Activated CD4-positive, alpha-beta T cell treated with anti-CD3 and anti-CD28 coated beads, Interleukin-10, Interleukin-2, amounts not matched to agents 100 ng/mL and 50 ng/mL, durations not matched to agents 16 hours and 8 hours (primary cell): ENCODE results near the gene VDAC2.
"Not testable (repeated sequence)": the region's sequence is repeated elsewhere in the genome, so short reads cannot be mapped to it uniquely, and the experiment has no call there.

Experiments
- DNase-seq: peaks from one replicate; pipeline ENCODE4 v3.0.0-alpha.2; 2020

The VDAC2 gene

GRCh38 chr10:75210282-75211006, at the start of gene VDAC2:
Gene VDAC2 (plus strand): TSS chr10:75210796. CDS start chr10:75211159, 363 bp downstream.
- peak; percentile 96 for DNase-seq

- peak; percentile 78 for DNase-seq
Measured at GRCh38 chr10:75165684-75166622, 44.6 kb upstream of the VDAC2 start.

- no peak for DNase-seq
Measured at GRCh38 chr10:75166623-75166972, 44.0 kb upstream of the VDAC2 start.

- no peak for DNase-seq
Measured at GRCh38 chr10:75168275-75168674, 42.3 kb upstream of the VDAC2 start.

- DNase-seq = no peak
Measured at GRCh38 chr10:75170215-75170614, 40.4 kb upstream of the VDAC2 start.

- no peak for DNase-seq
Measured at GRCh38 chr10:75175046-75175445, 35.5 kb upstream of the VDAC2 start.

- no peak for DNase-seq
Measured at GRCh38 chr10:75176046-75176445, 34.5 kb upstream of the VDAC2 start.

GRCh38 chr10:75176736-75177135, 33.9 kb upstream of the VDAC2 start:
- DNase-seq = no peak

- no peak for DNase-seq
Measured at GRCh38 chr10:75179657-75180177, 30.9 kb upstream of the VDAC2 start.

- DNase-seq = no peak
Measured at GRCh38 chr10:75180592-75180991, 30.0 kb upstream of the VDAC2 start.

- peak; percentile 27 for DNase-seq
Measured at GRCh38 chr10:75181073-75181472, 29.5 kb upstream of the VDAC2 start.

GRCh38 chr10:75186310-75186709, 24.3 kb upstream of the VDAC2 start:
- no peak for DNase-seq

GRCh38 chr10:75187961-75188426, 22.6 kb upstream of the VDAC2 start:
- peak; percentile 71 for DNase-seq

GRCh38 chr10:75188522-75188921, 22.1 kb upstream of the VDAC2 start:
- not testable (repeated sequence) for DNase-seq

- DNase-seq = no peak
Measured at GRCh38 chr10:75189266-75190096, 21.1 kb upstream of the VDAC2 start.

- DNase-seq = no peak
Measured at GRCh38 chr10:75191821-75192568, 18.6 kb upstream of the VDAC2 start.

- DNase-seq = not testable (repeated sequence)
Measured at GRCh38 chr10:75194625-75195024, 16.0 kb upstream of the VDAC2 start.

GRCh38 chr10:75195035-75195763, 15.4 kb upstream of the VDAC2 start:
- DNase-seq = no peak

- DNase-seq = no peak
Measured at GRCh38 chr10:75197066-75197465, 13.5 kb upstream of the VDAC2 start.

GRCh38 chr10:75197906-75198305, 12.7 kb upstream of the VDAC2 start:
- DNase-seq = no peak

GRCh38 chr10:75199949-75200348, 10.6 kb upstream of the VDAC2 start:
- not testable (repeated sequence) for DNase-seq
